Measurements from ENCODE around the gene CD93.

GRCh38 chr20:23115822-23116221 is 29.7 kb upstream of the CD93 start:
- TF ChIP-seq CTCF (conservative IDR thresholded peaks at IDR 0.05; ENCODE audit: low read length) (no peak), EZH2phosphoT487 (IDR thresholded peaks at IDR 0.05; ENCODE audit: borderline replicate concordance) (no peak)

Measured in Loucy (cell line).